Stomach smooth muscle (tissue), 2 donors: ENCODE data around the gene CDADC1.
A peak's percentile ranks its signal among the peaks of the same experiment; 100 is the strongest.

Source experiments
- H3K27ac ChIP-seq: one replicate; pipeline ENCODE4 v1.7.0; 2013; ENCODE audit warnings: mild to moderate bottlenecking, low read length, inconsistent platforms
- H3K27me3 ChIP-seq, 2 donors: one replicate each; pipeline ENCODE4 v1.7.0; 2013; ENCODE audit warnings: low read length in 2 of 2; ENCODE audit not compliant: insufficient read depth in 2 of 2, control insufficient read depth in 1 of 2
- H3K36me3 ChIP-seq, 2 donors: one replicate each; pipeline ENCODE4 v1.7.0; 2013; ENCODE audit warnings: low read length in 2 of 2; ENCODE audit not compliant: control insufficient read depth in 2 of 2, insufficient read depth in 2 of 2
- H3K4me1 ChIP-seq: one replicate; pipeline ENCODE4 v1.7.0; 2013; ENCODE audit warnings: low read length; ENCODE audit not compliant: control insufficient read depth, insufficient read depth
- H3K4me3 ChIP-seq, 2 donors: one replicate each; pipeline ENCODE4 v1.7.0; 2013; ENCODE audit warnings: low read length in 2 of 2
- H3K9ac ChIP-seq, 2 donors: one replicate each; pipeline ENCODE4 v1.7.0; 2013; ENCODE audit warnings: low read length in 2 of 2, mild to moderate bottlenecking in 1 of 2
- H3K9me3 ChIP-seq, 2 donors: one replicate each; pipeline ENCODE4 v1.7.0; 2013; ENCODE audit warnings: low read length in 2 of 2; ENCODE audit not compliant: control insufficient read depth in 2 of 2
- donor health status: healthy.
- donor health status: Pancreatic carcinoma.

CDADC1 gene

DNA sequence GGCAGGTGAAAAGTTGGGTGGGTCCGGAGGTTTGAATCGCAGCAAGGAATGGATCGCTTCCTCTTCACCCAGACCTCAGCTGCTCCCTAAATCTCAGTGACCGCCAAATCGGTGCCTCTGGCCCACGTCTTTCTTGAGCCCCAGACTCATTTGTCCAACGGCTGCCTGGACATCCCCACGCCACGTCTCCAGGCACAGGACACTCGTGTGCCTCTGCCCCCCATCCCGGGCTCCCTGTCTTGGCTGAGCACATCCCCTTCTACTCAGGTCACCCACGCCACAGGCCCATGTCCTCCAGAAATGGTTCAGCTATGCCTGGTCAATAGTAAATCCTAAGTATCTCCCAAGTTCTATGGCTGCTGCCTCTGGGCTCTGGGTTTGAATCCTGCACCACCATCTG, 56.6 kb downstream of the CDADC1 start:
- H3K9me3 ChIP-seq: no peaks in the 10 kb centered on the region
- no peaks in the 10 kb centered on the region for H3K27me3 ChIP-seq
- peaks cover 55% of the 10 kb centered on the region for H3K4me1 ChIP-seq
- no peak overlapping the region for H3K9ac ChIP-seq
- H3K27ac ChIP-seq: peak overlapping the region; percentile 78
- H3K4me3 ChIP-seq: no peak overlapping the region
- peaks cover 0 to 5% of the 10 kb centered on the region in 2 donors for H3K36me3 ChIP-seq

DNA sequence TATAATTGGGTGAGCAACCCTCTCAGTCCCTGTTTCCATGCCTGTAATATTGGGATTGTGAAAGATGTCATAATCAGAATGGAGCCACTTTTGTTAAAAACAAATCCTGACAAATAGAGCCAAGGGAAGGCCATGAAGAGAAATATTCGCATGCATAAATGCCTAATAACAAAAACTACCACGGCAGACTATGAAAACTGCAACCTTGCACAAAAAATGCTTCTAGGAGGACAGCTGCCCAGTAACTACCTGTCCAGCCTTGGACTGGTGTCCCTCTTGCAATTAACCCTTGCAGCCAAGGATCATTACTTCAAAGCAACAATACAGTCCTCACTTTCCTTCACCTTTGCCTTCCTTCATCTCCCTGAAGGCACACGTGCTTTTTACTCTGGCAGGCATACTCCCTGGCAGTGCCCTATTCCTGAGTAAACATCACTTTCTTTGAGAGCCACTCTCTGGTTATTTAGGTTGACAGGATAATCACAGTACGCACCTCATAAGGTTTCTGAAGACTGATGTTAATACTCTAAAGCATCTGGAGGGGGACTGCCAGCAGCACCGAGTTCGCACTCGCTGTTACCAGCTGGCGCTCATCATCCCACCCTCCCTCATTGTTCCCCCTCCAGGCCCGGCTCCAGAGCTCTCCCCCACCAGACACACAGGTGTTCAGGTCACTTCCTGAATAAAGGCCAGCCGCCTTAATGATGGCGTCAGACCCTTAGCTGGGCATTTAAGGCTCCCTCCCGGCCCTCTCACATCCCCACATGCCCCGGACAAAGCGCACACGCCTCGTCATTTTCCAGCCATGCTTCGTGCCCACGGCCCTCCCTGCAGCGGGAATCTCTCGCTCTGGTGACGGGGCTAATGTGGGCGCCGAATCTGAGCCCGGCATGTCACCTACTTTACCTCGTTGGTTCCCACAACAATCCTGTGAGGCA, 57.3 kb downstream of the CDADC1 start:
- Histone ChIP-seq H3K4me3 (peak overlapping the region in 1 of 2 donors; percentile 22), H3K9me3 (no peaks in the 10 kb centered on the region), H3K9ac (peak overlapping the region; percentile 13 to 29), H3K4me1 (peaks cover 59% of the 10 kb centered on the region), H3K36me3 (peaks cover 4 to 9% of the 10 kb centered on the region in 2 donors), H3K27me3 (no peaks in the 10 kb centered on the region), H3K27ac (peak overlapping the region; percentile 78)

DNA sequence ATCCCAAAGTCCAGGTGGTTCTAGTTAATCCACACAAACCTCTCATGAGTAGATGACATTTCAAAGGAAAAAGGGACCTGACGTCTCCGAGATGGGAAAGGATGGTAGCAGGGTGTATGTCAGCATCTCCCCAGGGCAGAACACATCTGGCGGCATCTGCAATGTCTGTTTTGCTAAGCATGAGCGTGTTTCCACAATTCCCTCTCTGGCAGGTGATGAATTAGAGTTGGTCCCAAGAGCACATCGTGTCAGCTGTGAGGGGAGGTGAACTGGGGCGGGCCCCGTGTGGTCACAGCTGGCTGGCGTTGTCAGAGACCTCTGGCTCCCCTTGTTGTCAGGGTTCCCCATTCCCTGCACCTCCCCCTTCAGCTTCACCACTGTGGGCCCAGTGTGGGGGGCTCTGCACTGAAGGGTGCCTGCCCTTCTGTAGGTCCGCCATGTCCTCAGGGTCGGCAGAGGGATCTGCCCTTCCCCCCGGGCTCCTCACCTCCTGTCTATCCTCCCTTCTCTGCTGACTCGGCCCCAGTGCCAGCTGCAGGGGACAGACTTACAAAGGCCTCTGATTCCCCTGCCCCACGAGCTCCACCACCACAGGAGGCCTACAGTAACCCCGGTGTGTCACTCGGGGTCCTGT, 58.2 kb downstream of the CDADC1 start:
- Histone ChIP-seq H3K27ac (peak overlapping the region; percentile 78), H3K4me3 (no peak overlapping the region), H3K9ac (peak overlapping the region in 1 of 2 donors; percentile 29), H3K4me1 (peaks cover 61% of the 10 kb centered on the region), H3K9me3 (no peaks in the 10 kb centered on the region), H3K36me3 (peaks cover 9 to 17% of the 10 kb centered on the region in 2 donors), H3K27me3 (no peaks in the 10 kb centered on the region)

DNA sequence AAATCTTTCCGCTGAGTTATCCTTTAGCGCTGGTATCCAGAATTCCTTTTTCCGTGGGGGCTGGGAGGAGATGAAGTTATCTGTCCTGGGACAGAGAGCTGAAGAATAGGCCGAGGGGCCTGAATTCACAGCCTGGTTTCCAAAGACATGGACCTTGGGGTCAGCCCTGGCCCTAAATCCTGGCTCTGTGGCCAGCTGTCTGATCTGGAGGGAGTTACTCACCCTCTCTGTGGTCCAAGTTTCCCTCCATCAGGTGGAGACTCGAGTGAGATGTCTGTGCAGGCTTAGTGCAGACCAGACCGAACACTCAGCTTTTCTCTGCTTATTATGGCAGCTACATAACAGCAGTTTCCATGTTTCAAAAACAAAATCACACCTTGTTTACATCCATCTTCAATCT, 59.6 kb downstream of the CDADC1 start:
- Histone ChIP-seq H3K4me1 (peaks cover 54% of the 10 kb centered on the region), H3K9ac (peak overlapping the region; percentile 13 to 43), H3K36me3 (peaks cover 14 to 20% of the 10 kb centered on the region in 2 donors), H3K27me3 (no peaks in the 10 kb centered on the region), H3K9me3 (no peaks in the 10 kb centered on the region), H3K27ac (peak overlapping the region; percentile 96), H3K4me3 (peak overlapping the region in 1 of 2 donors; percentile 13)

DNA sequence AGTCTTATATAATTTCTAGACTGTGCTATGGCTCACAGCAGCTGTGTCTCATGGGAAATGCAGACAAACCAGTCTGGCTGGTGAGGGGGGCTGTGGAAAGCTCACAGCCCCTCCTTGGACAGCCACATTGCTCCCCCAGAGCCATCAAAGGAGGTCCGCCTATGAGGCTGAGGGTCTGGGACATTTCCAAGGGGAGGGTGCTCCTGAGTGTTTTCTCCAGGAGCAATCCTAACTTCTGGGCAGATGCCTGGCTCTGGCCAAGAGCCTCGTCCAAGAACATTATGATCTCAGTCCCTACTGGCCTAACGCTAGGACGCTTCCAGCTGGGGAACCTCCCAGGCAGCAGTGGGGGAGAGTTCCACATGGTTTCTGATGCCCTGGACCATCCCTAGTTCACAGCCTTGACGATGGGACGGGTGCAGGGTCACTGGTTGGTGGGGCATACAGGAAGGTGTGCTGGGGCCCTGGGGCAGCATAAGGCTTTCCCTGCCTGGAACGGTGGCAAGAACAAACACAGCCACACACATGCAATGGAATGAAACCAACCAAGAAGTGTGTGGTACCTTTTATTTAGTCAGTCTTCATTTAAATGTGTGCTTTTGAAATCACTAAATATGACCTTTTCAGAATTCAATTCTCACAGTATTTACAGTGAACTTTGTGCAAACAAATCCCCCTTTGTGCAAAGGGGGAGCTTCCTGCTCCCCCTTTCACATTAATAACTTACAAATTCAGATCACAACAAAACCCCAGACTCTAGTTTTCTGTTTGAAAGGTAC, 60.6 kb downstream of the CDADC1 start:
- Histone ChIP-seq H3K4me1 (peaks cover 52% of the 10 kb centered on the region), H3K36me3 (peaks cover 14 to 20% of the 10 kb centered on the region in 2 donors), H3K4me3 (peak overlapping the region in 1 of 2 donors; percentile 40), H3K27me3 (no peaks in the 10 kb centered on the region), H3K9me3 (no peaks in the 10 kb centered on the region), H3K9ac (peak overlapping the region; percentile 13 to 16), H3K27ac (peak overlapping the region; percentile 96)

DNA sequence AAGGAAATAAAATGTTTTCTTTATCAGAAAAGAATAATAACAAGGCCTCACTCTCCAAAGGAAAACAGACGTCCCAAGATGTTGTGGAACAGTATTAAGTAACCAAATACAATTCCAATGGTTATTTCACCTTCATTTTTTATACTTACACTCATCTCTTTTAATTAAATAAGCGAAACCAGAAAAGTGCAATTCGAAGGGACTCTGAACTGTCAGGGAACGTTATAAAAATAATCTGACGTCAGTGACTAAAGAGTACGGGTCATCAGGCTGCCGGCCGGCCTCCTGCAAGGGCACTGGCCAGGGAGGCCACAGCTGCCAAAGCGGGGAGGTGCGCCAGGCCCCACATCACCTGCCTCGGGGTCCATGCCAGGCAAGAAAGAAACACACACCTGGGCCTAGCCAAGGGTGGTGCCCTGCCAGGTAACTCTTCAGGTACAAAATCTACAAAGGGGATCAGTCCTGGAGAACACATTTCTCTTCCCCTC, 61.2 kb downstream of the CDADC1 start:
- no peaks in the 10 kb centered on the region for H3K27me3 ChIP-seq
- H3K9ac ChIP-seq: peak overlapping the region; percentile 16 to 21
- peak overlapping the region; percentile 96 for H3K27ac ChIP-seq
- peaks cover 14 to 20% of the 10 kb centered on the region in 2 donors for H3K36me3 ChIP-seq
- no peaks in the 10 kb centered on the region for H3K9me3 ChIP-seq
- H3K4me3 ChIP-seq: no peak overlapping the region
- peaks cover 55% of the 10 kb centered on the region for H3K4me1 ChIP-seq

DNA sequence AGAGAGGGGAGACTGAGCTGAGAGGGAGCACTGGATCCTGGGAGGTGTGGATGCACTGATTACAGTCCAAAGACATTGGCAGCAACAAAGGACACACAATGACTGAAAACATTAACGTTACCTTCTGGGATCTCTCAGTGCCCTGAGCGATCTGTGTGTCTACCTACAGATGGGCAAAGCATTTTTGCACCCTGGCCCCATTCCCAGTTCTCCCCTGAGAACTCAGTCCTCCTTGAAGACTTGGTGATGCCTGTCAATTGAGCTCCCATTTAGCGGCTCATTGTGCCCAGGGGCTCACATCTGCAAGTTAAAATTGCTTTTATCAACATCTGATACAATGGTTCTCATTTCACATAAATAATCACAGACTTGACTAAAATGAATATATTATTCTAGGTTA, 62.5 kb downstream of the CDADC1 start:
- peak overlapping the region; percentile 96 for H3K27ac ChIP-seq
- H3K9ac ChIP-seq: no peak overlapping the region
- peaks cover 14 to 22% of the 10 kb centered on the region in 2 donors for H3K36me3 ChIP-seq
- H3K9me3 ChIP-seq: no peaks in the 10 kb centered on the region
- no peaks in the 10 kb centered on the region for H3K27me3 ChIP-seq
- no peak overlapping the region for H3K4me3 ChIP-seq
- H3K4me1 ChIP-seq: peaks cover 59% of the 10 kb centered on the region

DNA sequence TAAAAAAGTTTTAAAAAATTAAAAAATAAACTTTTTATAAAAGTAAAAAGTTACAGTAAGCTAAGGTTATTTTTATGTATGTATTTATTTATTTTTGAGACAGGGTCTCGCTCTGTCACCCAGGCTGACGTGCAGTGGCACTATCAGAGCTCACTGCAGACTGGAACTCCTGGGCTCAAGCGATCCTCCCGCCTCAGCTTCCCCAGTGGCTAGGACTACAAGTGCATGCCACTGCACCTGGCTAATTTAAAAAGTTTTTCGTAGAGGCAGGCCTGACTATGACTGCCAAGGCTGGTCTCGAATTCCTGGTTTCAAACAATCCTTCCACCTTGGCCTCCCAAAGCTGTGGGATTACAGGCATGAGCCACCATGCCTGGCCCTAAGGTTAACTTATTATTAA, 64.1 kb downstream of the CDADC1 start:
- Histone ChIP-seq H3K9me3 (no peaks in the 10 kb centered on the region), H3K4me1 (peaks cover 49% of the 10 kb centered on the region), H3K27me3 (no peaks in the 10 kb centered on the region), H3K9ac (no peak overlapping the region), H3K36me3 (peaks cover 17% of the 10 kb centered on the region in 2 donors), H3K27ac (no peak overlapping the region), H3K4me3 (no peak overlapping the region)

DNA sequence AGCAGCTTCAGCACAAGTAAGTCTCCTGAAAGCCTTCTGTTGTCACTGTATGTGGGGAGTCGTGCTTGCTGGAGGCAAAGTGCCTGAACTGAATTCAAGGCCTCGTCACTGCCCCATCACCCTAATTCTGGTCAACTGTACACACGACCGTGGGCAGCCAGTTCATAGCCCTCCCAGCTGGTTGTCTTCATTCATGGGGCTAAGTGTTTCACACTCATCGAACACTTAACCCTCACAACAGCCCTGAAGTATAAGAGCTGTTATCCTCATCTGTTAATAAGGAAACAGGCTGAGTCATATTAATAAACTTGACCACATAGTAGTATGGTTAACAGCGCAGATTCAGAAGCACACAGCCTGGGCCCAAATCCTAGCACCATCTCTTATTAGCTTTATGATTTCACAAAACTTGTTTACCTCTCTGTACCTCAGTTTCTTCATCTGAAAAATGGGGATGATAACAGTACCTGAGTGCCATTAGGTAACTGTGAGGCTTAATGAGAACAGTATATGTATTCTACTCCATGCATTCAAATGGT, 66.7 kb downstream of the CDADC1 start:
- Histone ChIP-seq H3K27me3 (no peaks in the 10 kb centered on the region), H3K36me3 (peaks cover 17 to 18% of the 10 kb centered on the region in 2 donors), H3K9ac (peak overlapping the region in 1 of 2 donors; percentile 42), H3K4me3 (peak overlapping the region in 1 of 2 donors; percentile 40), H3K9me3 (no peaks in the 10 kb centered on the region), H3K27ac (peak overlapping the region; percentile 80), H3K4me1 (peaks cover 26% of the 10 kb centered on the region)

DNA sequence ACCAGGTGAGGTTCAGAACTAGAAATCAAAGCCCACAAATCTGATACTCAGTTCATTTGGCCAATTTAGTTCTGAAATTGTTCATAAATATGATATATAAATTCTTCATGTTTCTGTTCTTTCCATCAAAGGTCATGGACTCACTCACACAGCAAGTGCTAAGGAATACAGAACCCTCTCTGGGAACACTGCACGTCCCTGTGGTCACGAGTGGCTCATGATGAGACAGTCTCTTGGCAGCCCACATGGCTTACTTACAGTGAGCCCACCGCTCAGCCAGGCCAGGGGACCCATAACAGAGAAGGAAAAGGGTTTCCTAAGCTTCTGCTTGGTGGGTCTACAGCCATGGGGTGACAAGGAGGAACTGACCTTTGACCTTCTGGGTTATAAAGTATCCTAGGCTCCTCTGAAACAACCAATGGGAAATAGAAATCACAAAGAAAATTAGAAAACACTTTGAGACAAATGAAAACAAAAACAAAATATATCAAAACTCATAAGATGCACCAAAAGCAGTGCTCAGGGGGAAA, 67.4 kb downstream of the CDADC1 start:
- Histone ChIP-seq H3K4me3 (no peak overlapping the region), H3K36me3 (peaks cover 12 to 14% of the 10 kb centered on the region in 2 donors), H3K27ac (no peak overlapping the region), H3K9ac (no peak overlapping the region), H3K27me3 (no peaks in the 10 kb centered on the region), H3K9me3 (no peaks in the 10 kb centered on the region), H3K4me1 (peaks cover 28% of the 10 kb centered on the region)
